GM19397 (cell line): ENCODE data around the gene GABBR2.

Experiments
- ATAC-seq: cut with Tn5 transposase; IDR thresholded peaks from one replicate; pipeline ENCODE4 v1.9.1; 2021; ENCODE audit warnings: mild to moderate bottlenecking, moderate library complexity; ENCODE audit not compliant: unreplicated experiment

The GABBR2 gene

GRCh38 chr9:98455256-98456155 lies 253.2 kb downstream of the GABBR2 start:
- no peak for ATAC-seq

DNA sequence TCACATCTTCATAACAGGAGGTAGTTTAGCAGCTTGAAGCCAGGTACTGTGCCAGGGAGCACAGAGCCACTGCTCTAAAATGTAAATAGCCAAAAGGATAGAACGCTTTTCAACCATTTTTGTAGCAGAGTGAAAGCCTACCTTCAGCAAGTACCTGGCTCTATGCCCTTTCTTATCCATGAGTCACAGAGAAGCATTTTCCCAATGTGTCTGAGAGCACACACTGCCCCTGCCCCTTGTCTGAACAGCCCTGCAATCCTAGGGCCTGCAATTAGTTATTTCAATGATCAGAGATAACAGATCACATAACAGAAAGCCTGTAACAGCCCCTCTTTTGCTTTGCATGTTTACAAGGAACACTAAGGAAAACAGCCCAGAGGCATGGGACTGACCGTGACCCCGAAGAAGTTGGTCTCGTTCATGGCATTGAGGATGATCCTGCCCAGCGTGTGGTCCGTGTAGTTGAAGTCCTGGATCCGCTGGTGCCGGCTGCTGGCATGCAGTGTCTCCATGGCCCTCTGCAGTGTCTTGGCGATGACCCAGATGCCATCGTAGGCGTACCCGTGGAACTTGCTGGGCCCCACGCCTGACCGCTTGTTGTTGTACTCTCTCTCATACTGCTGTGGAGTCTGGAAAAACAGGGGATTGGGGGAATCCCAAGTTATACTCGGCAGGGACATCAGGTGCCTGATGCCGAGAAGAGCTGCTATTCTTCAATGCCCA lies 255.0 kb downstream of the GABBR2 start:
- no peak for ATAC-seq

DNA sequence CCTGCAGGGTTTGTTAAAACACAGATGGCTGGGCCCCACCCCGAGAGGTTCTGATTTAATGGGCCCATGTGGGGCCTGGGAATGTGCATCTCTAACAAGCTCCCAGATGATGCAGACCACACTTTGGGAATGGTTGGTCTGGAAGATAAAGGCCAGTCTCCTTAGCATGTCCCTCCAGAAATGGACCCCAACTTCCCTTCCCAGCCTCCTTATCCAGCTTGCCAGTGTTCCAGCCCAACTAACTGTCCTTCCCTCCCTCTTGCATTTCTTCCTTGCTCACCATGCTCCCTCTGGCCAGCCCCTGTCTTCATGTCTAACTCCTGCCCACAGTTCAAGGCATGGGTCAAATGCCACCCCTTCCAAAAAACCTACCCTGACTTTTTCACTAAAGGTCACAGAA lies 257.2 kb downstream of the GABBR2 start:
- ATAC-seq, result no peak

DNA sequence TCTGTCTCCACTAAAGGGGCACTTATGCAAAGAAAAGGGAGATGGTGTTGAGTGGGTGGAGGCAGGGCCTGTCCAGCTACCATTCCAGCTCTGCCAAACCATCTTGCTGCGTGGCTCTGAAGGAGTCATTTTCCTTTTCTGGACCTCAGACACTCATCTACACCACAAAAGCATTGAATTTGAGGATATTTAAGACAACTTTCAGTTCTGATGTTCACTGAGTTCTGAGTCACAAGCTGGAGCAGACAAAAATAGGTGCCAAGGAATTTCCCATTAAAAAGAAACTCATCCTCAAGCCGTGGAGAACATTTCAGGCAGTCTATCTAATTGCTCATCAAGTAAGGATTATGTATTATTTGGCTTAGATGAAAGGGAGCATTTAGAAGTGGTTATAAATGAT lies 258.2 kb downstream of the GABBR2 start:
- ATAC-seq, result no peak

GRCh38 chr9:98449871-98450270 lies 258.9 kb downstream of the GABBR2 start:
- ATAC-seq, result no peak

DNA sequence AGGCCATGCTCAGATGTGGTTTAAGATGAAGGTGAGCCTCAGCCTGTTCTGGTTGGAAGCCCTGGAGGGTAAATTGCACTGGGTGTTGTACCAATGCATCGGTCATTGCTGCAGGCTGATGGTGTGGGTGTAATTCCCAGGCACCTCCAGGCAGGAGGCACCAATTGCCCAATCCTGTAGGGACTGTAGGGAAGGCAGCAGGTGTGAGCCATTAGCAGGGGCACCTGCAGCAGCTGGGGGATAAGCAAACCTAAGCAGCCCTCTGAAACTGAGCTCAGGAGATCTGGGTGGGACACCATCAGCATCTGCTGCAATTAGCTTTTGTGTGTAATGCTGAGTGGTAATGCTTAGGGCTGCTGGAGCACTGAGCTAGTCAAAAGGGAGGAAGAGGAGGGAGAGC lies 263.2 kb downstream of the GABBR2 start:
- ATAC-seq, result no peak

GRCh38 chr9:98444601-98445000 lies 264.1 kb downstream of the GABBR2 start:
- ATAC-seq, result no peak

DNA sequence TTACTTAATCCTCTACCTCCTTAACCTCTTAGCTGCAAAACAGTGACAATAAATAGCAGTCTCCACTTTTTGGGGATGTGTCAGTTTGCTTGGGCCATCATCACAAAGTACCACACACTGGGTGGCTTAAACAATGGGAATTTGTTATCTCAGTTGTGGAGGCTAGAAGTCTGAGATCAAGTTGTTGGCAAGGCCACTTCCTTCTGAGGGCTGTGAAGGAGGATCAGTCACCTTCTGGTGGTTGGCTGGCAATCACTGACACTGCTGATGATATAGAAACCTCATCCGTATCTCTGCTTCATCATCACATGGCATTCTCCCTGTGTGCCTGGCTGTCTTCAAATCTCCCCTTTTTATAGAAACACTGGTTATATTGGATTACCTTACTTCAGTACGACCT lies 266.2 kb downstream of the GABBR2 start:
- no peak for ATAC-seq

- no peak for ATAC-seq
These were observed 266.6 kb downstream of the GABBR2 start for GRCh38 chr9:98442114-98442513.

- ATAC-seq, result no peak
These were observed 270.1 kb downstream of the GABBR2 start for GRCh38 chr9:98438666-98439065.

DNA sequence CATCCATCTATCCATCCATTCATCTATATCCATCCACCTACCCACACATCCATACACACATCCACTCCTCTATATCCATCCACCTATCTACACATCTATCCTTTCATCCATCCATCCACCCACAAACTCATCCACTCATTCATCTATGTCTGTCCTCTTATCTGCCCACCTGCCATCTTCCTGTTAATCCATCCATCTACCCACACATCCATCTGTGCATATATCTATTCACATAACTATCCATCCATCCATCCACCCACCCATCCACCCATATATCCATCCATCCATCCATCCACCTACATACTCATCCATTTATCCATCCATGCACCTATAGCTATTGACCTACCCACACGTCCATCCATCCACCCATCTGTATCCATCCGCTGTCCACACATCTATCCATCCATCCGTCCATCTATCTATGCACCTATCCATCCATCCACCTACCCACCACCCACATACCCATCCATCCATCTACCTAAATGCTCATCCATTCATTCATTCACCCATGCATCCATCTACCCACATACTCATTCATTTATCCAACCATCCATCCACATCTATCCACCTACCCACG lies 271.2 kb downstream of the GABBR2 start:
- no peak for ATAC-seq

GRCh38 chr9:98432960-98433359 lies 275.8 kb downstream of the GABBR2 start:
- no peak for ATAC-seq

- ATAC-seq, result no peak
These were observed 276.6 kb downstream of the GABBR2 start for GRCh38 chr9:98432134-98432533.

DNA sequence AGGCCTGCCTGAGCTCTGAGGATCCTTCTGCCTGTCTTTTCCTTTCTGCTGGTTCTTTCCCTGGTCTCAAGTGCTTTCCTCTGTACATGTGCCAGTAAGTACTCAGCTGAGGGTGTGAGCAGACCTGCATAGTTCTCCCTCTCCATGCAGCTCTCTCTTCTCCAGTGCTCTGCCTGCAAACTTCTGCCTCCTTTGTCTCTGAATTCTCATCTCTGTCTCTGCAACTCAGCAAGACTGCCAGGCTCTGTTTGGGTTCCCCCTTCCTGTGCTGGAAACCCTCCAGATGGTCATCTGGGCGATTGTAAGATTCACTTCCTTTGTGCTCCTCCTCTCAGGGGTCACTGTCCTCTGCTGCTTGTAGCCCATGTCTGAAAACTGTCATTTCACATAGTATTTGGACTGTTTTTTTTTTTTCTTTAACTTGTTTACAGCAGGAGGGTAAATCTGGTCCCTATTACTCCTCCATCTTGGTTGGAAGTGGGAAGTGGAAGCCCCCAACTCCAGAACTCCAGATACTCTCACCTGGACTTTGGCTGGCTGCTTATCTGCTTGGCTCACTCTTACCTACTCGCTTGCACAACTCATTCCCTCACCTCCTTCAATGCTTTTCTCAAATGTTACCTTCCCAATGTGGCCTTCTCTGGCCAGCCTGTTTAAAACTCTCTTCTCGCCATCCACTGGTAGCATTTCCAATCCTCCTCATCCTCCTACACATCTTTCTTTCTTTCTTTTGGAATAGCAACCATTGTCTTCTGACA lies 278.0 kb downstream of the GABBR2 start:
- no peak for ATAC-seq

GRCh38 chr9:98429613-98430012 lies 279.1 kb downstream of the GABBR2 start:
- ATAC-seq, result no peak

GRCh38 chr9:98428454-98428853 lies 280.3 kb downstream of the GABBR2 start:
- ATAC-seq, result no peak

DNA sequence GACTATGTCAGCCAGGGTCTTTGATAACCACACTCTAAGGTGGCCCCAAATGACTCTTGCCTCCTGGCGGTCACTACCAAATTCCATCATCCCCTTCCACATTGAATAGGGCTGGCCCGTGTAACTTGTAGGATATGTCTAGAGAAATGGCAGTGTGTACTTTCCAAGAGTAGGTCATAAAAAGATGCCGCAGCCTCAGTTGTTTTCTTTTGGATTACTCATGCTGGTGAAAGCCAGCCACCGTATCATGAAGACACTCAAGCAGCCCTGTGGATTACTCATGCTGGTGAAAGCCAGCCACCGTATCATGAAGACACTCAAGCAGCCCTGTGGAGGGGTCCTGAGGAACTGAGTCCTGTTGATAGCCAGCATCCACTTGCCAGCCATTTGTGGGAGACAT lies 281.2 kb downstream of the GABBR2 start:
- no peak for ATAC-seq

- no peak for ATAC-seq
These were observed 283.7 kb downstream of the GABBR2 start for GRCh38 chr9:98425079-98425478.

- no peak for ATAC-seq
These were observed 289.5 kb downstream of the GABBR2 start for GRCh38 chr9:98419260-98419603.

GRCh38 chr9:98418578-98419259 lies 290.0 kb downstream of the GABBR2 start:
- no peak for ATAC-seq
